HL-60/S4 treated with retinoic acid at 250 ng/mL for 4 days and 3 days (cell line): ENCODE results near the gene DOP1A.
"Not testable (repeated sequence)": the region's sequence is repeated elsewhere in the genome, so short reads cannot be mapped to it uniquely, and the experiment has no call there.

ENCODE experiments used
- in situ Hi-C: fragments of 300-500 bp; cut with MboI; formaldehyde crosslinking; loops from 2 replicates; pipeline ENCODE4 v1.7.0; 2022; ENCODE audit warnings: low sequenced_read_pairs

DOP1A gene

DNA sequence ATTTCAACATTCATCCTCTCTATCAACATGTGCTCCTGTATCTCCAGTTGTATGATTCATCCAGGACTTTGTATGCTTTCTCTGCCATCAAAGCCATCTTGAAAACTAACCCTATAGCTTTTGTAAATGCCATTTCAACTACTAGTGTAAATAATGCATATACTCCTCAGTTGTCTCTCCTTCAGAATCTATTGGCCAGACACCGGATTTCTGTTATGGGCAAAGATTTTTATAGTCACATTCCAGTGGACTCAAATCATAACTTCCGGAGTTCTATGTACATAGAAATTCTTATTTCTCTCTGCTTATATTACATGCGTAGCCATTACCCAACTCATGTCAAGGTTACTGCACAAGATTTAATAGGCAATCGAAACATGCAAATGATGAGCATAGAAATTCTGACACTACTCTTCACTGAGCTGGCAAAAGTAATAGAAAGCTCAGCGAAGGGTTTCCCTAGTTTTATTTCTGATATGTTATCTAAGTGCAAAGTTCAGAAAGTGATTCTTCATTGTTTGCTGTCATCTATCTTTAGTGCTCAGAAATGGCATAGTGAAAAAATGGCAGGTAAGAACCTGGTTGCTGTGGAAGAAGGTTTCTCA is 70.7 kb downstream of the DOP1A start:
- in situ Hi-C loops, result no loop called here

- in situ Hi-C loops, result no loop called here
These were observed 71.3 kb downstream of the DOP1A start for GRCh38 chr6:83138758-83139157.

- in situ Hi-C loops, result no loop called here
These were observed 83.6 kb downstream of the DOP1A start for GRCh38 chr6:83151114-83151513.

DNA sequence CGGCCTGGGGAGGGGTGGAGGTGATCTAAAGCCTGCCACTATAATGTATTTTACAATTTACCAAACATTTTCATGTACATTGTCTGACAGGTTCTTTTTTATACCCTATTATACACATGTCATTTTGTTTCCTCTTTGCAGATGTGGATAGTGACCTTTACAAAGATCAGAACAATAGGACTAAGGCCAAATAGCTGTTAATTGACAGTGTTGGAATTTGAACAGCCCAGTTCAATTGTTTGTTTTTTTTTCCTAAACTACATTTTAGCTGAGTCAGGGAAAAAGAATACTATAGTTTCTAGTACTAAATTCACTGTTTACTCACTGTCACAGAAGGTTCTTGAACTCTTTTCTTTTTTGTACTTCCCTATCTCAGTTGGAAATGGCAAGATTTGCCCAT is 85.4 kb downstream of the DOP1A start:
- in situ Hi-C loops, result no loop called here

- in situ Hi-C loops, result no loop called here
These were observed 86.5 kb downstream of the DOP1A start for GRCh38 chr6:83153883-83154521.

DNA sequence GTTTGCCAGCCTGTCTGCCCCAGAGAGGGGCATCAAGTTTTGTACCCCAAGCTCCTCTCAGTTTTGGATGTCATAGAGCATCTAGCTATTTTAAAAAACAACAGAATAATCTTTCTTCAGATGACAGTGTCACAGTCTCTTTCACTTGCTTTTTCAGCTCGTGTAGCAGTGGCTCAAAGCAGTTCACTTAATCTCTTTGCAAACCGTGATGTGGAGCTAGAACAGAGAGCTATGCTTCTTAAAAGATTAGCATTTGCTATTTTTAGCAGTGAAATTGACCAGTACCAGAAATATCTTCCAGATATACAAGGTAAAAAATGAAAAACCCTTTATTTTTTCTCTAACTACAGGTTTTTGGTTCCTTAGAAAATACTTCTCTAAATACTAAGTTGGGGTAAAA is 88.3 kb downstream of the DOP1A start:
- in situ Hi-C loops, result no loop called here

- in situ Hi-C loops, result no loop called here
These were observed 92.7 kb downstream of the DOP1A start for GRCh38 chr6:83160167-83160566.

- in situ Hi-C loops, result no loop called here
These were observed 100.3 kb downstream of the DOP1A start for GRCh38 chr6:83167726-83168278.

DNA sequence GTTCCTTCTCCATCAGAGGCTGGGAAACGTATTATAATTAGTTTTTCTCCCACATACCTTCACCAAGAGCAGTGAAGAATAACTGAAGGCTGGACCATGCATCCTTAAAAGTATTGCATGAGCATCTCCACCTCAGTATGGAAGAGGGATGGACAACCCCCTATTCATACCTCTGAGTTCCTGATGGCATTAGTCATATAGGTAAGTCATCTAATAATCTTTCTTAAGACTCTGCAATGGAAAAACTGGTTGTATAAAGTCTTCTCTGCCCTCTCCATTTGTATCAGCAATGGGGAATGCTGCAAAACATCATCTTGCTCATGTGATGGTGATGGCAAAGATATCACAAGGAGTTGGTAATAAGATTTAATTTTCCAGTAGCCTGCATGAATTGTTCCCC is 101.1 kb downstream of the DOP1A start:
- in situ Hi-C loops, result no loop called here

DNA sequence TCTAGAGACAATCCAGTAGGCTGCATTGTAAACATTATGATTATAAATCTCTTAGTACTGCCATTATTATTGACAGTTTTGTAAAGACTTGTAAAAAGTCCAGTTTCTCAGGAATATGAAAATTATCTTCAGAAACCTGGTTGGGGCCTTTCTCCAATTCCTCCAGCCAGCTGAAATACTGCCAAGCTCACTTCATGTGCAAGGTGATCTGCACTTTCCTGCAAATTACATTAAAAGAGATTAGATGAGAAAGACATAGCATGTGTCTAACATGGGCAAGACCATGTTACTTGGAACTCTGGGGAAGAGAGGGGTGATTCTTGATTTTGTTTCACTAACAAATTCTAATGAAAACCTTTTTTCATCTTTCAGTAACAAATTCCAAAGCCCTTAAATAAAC is 101.6 kb downstream of the DOP1A start:
- in situ Hi-C loops, result no loop called here

- in situ Hi-C loops, result no loop called here
These were observed 102.0 kb downstream of the DOP1A start for GRCh38 chr6:83169511-83169910.

- in situ Hi-C loops, result no loop called here
These were observed 108.8 kb downstream of the DOP1A start for GRCh38 chr6:83176246-83176645.

GRCh38 chr6:83180426-83180950 is 113.0 kb downstream of the DOP1A start:
- in situ Hi-C loops, result no loop called here

- in situ Hi-C loops, result no loop called here
These were observed 114.6 kb downstream of the DOP1A start for GRCh38 chr6:83182114-83182513.

DNA sequence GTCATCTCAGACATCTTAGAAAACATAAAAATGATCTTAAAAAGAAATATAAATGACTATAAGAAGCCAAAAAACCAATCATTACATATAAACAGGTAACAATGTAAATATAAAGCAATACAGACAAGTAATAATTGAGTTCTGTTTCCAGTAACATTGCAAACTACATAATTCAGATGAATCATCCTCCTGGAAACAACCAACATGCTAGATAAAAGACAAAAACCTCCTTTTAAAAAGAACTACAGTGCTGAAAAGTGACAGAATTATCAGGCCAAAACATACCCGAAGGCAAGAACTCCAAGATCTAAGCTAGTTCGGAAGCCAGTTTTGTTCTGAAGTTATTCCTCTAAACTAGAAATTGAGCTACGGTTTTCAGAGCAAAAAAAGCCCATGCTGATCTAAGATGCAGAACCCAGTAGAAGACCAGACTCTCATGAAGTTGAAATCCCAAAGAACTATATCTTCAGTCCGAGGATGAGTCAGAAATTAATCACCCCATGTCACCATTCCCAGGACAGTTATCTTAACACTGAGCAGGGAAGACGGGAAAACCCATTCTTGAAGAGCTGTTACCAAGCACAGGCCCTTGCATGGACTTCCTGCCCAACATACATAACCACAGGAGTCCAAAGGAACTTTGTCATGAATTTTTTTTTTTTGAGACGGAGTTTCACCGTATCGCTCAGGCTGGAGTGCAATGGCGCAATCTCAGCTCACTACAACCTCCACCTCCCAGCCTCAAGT is 115.8 kb downstream of the DOP1A start:
- in situ Hi-C loops, result no loop called here

DNA sequence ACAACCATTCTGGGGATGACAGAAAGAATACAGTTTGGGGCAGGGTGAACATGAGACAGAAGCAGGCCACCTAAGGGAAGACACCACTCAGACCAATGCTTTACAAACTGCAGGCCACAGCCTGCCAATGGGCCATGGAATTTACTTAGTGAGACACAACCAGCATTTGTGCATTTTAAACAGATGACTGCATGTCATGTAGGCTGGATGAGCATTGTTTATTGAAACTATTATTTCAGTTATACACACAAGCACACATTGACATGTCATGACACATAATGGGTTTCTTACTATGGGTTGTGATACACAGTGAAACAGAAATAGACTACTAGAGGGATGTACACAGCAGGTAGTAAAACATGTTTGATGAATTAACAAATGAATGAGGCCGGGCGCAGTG is 117.6 kb downstream of the DOP1A start:
- in situ Hi-C loops, result no loop called here

GRCh38 chr6:83188501-83188900 is 121.0 kb downstream of the DOP1A start:
- in situ Hi-C loops, result no loop called here

DNA sequence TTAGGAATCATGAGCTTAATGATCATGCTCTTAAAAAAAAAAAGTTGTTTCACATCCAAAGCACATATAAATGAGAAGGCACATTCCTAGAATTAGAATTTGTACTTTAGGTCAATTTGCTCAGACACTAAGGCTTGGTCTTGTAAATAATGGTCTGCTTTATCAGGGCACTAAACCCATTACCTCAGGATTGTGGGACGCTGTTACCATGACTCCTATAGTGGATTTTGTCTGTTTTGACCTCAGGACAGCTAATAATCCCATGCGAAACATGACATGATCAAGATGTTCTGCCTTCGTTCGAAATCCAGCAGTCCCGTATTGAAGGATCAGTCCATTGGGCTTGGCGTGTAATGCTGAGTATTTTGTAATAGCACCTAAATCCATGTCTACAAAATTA is 123.2 kb downstream of the DOP1A start:
- in situ Hi-C loops, result no loop called here

GRCh38 chr6:83191974-83192373 is 124.5 kb downstream of the DOP1A start:
- in situ Hi-C loops, result not testable (repeated sequence)

DNA sequence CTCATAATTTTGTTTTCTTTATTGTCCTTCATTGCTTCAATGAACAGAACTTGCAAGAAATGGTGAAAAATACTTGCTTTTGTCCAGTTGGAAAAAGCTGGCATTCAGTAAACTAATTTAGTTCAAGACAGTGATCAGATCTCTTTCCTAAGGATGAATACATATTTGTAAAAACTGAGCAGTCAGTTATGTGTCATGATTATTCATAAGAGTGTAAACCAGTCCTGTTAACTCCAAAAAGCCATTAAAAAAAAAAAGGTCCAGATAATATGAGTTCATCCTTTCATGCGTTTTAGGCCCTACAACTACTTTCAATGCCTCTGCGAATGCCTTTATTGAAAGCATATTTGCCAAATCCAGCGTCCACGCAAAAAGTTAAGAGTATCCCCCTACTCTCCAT is 125.0 kb downstream of the DOP1A start:
- in situ Hi-C loops, result no loop called here

- in situ Hi-C loops, result no loop called here
These were observed 125.6 kb downstream of the DOP1A start, which contains the start of the genes PGM3 and RWDD2A for GRCh38 chr6:83192871-83193746. Gene PGM3 (minus strand): TSS chr6:83193265. CDS start chr6:83191012, 2,253 bp downstream. Gene RWDD2A (plus strand): TSS chr6:83193357. CDS start chr6:83194452, 1,095 bp downstream.
